HepG2 (cell line): Measurements from ENCODE around the gene OR6S1. TPM values are rescaled to one million over a fixed set of nuclear protein-coding genes. Genes with fewer than 3 reads are reported as not detected.

Experiments
- ATAC-seq: fragments of 200-7000 bp; cut with Tn5 transposase; 3 replicates; pipeline ENCODE4 v1.9.1; 2020; ENCODE audit warnings: mild to moderate bottlenecking, moderate library complexity
- BruUV-seq: library from RNA; stranded (reverse); fragments of 400-500 nt; replicated peaks from 2 replicates; lab custom pipeline; 2021; lab: Mats Ljungman, UMichigan
- CTCF ChIA-PET: fragments of 300-600 bp; formaldehyde crosslinking; extraction: SDS; loops from one replicate; lab custom pipeline; 2021; ENCODE audit warnings: low total read pairs, inconsistent platforms, low intra/inter-chr PET ratio; lab: Yijun Ruan, JAX
- POLR2A ChIA-PET: fragments of 350-600 bp; sonication (Branson Sonifier 250); formaldehyde crosslinking; loops from one replicate; lab custom pipeline; 2020; ENCODE audit warnings: antibody characterized with exemption, inconsistent platforms; lab: Yijun Ruan, JAX
- DNase-seq: peaks from one replicate; pipeline ENCODE4 v3.0.0-alpha.2; 2015; ENCODE audit warnings: low spot score
- FAIRE-seq: peaks from 3 replicates; lab custom pipeline; 2011; peaks lifted over from hg19 to GRCh38; lab: Jason Lieb, UNC
- H2AFZ ChIP-seq: one replicate; pipeline ENCODE4 v1.6.1; 2011; ENCODE audit warnings: low read length, inconsistent platforms
- H3K27ac ChIP-seq: fragments of 300-600 bp; 3 replicates; pipeline ENCODE4 v1.8.0; 2011; ENCODE audit warnings: mixed run types, mild to moderate bottlenecking, mixed read lengths, low read length, inconsistent platforms; ENCODE audit not compliant: insufficient read depth; ENCODE audit errors: extremely low read length
- H3K27me3 ChIP-seq, 2 experiments: fragments of 200-600 bp in 1 of 2; 2 replicates in 1 of 2; 3 replicates in 1 of 2; pipeline versions ENCODE4 v1.6.0 to v1.8.0; 2011; ENCODE audit warnings: low read length in 2 of 2, mild to moderate bottlenecking in 2 of 2, moderate library complexity in 2 of 2, inconsistent platforms in 1 of 2; ENCODE audit not compliant: insufficient read depth in 2 of 2, control insufficient read depth in 1 of 2
- H3K36me3 ChIP-seq, 2 experiments: fragments of 200-600 bp in 1 of 2; replicated peaks in 1 of 2; 2 replicates in 1 of 2; 3 replicates in 1 of 2; pipeline versions ENCODE4 v1.5.1 to v1.8.0; 2011; ENCODE audit warnings: low read length in 2 of 2, inconsistent platforms in 1 of 2; ENCODE audit not compliant: insufficient read depth in 2 of 2, control insufficient read depth in 1 of 2
- H3K4me1 ChIP-seq: 2 replicates; pipeline ENCODE4 v1.5.1; 2012; ENCODE audit warnings: low read length, inconsistent platforms; ENCODE audit not compliant: insufficient read depth
- H3K4me2 ChIP-seq: 2 replicates; pipeline ENCODE4 v1.6.0; 2011; ENCODE audit warnings: low read depth, low read length, inconsistent platforms
- H3K4me3 ChIP-seq, 3 experiments: fragments of 200-600 bp in 1 of 3; sonication (generic), shearing (Covaris generic) in 1 of 3; replicated peaks in 1 of 3; 2 replicates each; pipeline ENCODE4 v1.5.1; 2011 to 2016; ENCODE audit warnings: low read length in 3 of 3, inconsistent platforms in 2 of 3, low read depth in 2 of 3, mild to moderate bottlenecking in 2 of 3, control low read depth in 1 of 3, mixed read lengths in 1 of 3; ENCODE audit not compliant: insufficient read depth in 1 of 3
- H3K79me2 ChIP-seq: one replicate; pipeline ENCODE4 v1.6.1; 2011; ENCODE audit warnings: low read length, inconsistent platforms; ENCODE audit not compliant: insufficient read depth
- H3K9ac ChIP-seq: 2 replicates; pipeline ENCODE4 v1.6.0; 2011; ENCODE audit warnings: mild to moderate bottlenecking, low read depth, low read length, inconsistent platforms; ENCODE audit not compliant: insufficient read depth
- H3K9me3 ChIP-seq: 2 replicates; pipeline ENCODE4 v1.5.1; 2012; ENCODE audit warnings: mild to moderate bottlenecking, low read length
- H4K20me1 ChIP-seq: 2 replicates; pipeline ENCODE4 v1.6.0; 2011; ENCODE audit warnings: inconsistent platforms, mild to moderate bottlenecking, low read length, moderate library complexity; ENCODE audit not compliant: insufficient read depth
- CREM ChIP-seq, 2 experiments: sonication (generic) in 1 of 2; formaldehyde crosslinking in 1 of 2; IDR thresholded peaks; 2 replicates each; pipeline versions ENCODE4 v1.4.0 to v1.6.1; 2016 to 2020; ENCODE audit warnings: antibody characterized with exemption in 1 of 2, mild to moderate bottlenecking in 1 of 2, missing genetic modification reagents in 1 of 2
- GATAD1 ChIP-seq: IDR thresholded peaks from 2 replicates; pipeline ENCODE4 v1.6.1; 2016; ENCODE audit warnings: missing genetic modification reagents, missing compliant biosample characterization
- MYC ChIP-seq: sonication (generic); formaldehyde crosslinking; IDR thresholded peaks from 2 replicates; pipeline ENCODE4 v1.9.0; 2021; ENCODE audit warnings: missing genetic modification reagents, borderline replicate concordance
- NONO ChIP-seq, 2 experiments: fragments of 450-650 bp in 1 of 2; sonication (generic) in 1 of 2; formaldehyde crosslinking in 1 of 2; IDR thresholded peaks in 1 of 2; conservative IDR thresholded peaks in 1 of 2; 2 replicates each; pipeline versions ENCODE4 v1.6.1 to v1.8.0; 2017 to 2022; ENCODE audit warnings: mild to moderate bottlenecking in 1 of 2, missing genetic modification reagents in 1 of 2, moderate library complexity in 1 of 2
- NR2F2 ChIP-seq: IDR thresholded peaks from 2 replicates; pipeline ENCODE4 v1.6.1; 2012; ENCODE audit warnings: low read depth, inconsistent platforms, borderline replicate concordance
- SMC3 ChIP-seq: IDR thresholded peaks from 2 replicates; pipeline ENCODE4 v1.6.1; 2011; ENCODE audit warnings: low read length, improper control_type of control experiment
- TEAD2 ChIP-seq: sonication (generic); formaldehyde crosslinking; IDR thresholded peaks from 2 replicates; pipeline ENCODE4 v1.9.0; 2021; ENCODE audit warnings: missing genetic modification reagents
- ZBTB2 ChIP-seq: sonication (generic); formaldehyde crosslinking; IDR thresholded peaks from 2 replicates; pipeline ENCODE4 v1.8.0; 2022; ENCODE audit warnings: low read depth, missing genetic modification reagents
- ZEB1 ChIP-seq: IDR thresholded peaks from 2 replicates; pipeline ENCODE4 v1.6.1; 2012; ENCODE audit warnings: mild to moderate bottlenecking, low read depth, inconsistent platforms; ENCODE audit not compliant: insufficient replicate concordance
- ZFP37 ChIP-seq: sonication (generic); formaldehyde crosslinking; IDR thresholded peaks from 2 replicates; pipeline ENCODE4 v1.4.0; 2020; ENCODE audit warnings: missing genetic modification reagents, borderline replicate concordance
- ZNF18 ChIP-seq: sonication (generic); formaldehyde crosslinking; IDR thresholded peaks from 2 replicates; pipeline ENCODE4 v1.8.0; 2022; ENCODE audit warnings: mild to moderate bottlenecking, missing genetic modification reagents; ENCODE audit not compliant: insufficient replicate concordance
- ZNF232 ChIP-seq: sonication (generic); formaldehyde crosslinking; IDR thresholded peaks from 2 replicates; pipeline ENCODE4 v1.4.0; 2020; ENCODE audit warnings: missing genetic modification reagents, borderline replicate concordance
- WGBS: methylation state at CpG from one replicate; pipeline ENCODE4 v1.1.6; 2017; ENCODE audit warnings: low lambda C conversion rate; 5-methylcytosine and 5-hydroxymethylcytosine counted together
- in situ Hi-C: cut with HindIII; loops from 2 replicates; pipeline ENCODE4 v1.10.0; 2017; ENCODE audit warnings: low pct_unique_long_range_greater_than_20kb; ENCODE audit not compliant: extremely low pct_ligation_motif_present
- intact Hi-C: fragments of 100-400 bp; cut with micrococcal nuclease; formaldehyde crosslinking; loops from one replicate; pipeline ENCODE4 v1.10.0; 2022; ENCODE audit not compliant: unreplicated experiment
- polyA plus RNA-seq, 8 experiments: library from polyadenylated mRNA; depleted of rRNA in 3 of 8; stranded (reverse) in 7 of 8; unstranded in 1 of 8; fragments of >200 nt; fragmentation: Illumina TruSeq in 4 of 8; extraction: Trizol in 4 of 8; gene quantifications; 2 replicates each; pipeline versions ENCODE4 v1.2.1 to v1.2.3, GENCODE V29; 2011 to 2016; ENCODE audit warnings: low read depth in 4 of 8, missing spikeins in 1 of 8, mixed read lengths in 1 of 8; ENCODE audit not compliant: insufficient read depth in 1 of 8
- total RNA-seq, 5 experiments: library from RNA; depleted of rRNA; stranded (reverse); fragments of >200 nt; fragmentation: Illumina TruSeq; extraction: Trizol; gene quantifications; 2 replicates each; pipeline ENCODE4 v1.2.3, GENCODE V29; 2016; ENCODE audit warnings: low read depth in 1 of 5
- TF ChIP-seq, protein P1 (sequence below), 2 experiments: IDR thresholded peaks; 2 replicates each; pipeline ENCODE4 v1.6.1; 2011 to 2012; ENCODE audit warnings: low read length in 2 of 2, borderline replicate concordance in 1 of 2, low read depth in 1 of 2, mild to moderate bottlenecking in 1 of 2, moderate library complexity in 1 of 2

OR6S1 gene
- total and polyA plus RNA-seq, 2 of the 13 experiments (the other 11 are each of a cell fraction or from before 2014, with no cell fraction given) = 0.09 TPM; not detected in 1

- no peak for TF ChIP-seq ZBTB2 (CRISPR knock-in tag)
- TF ChIP-seq SMC3 = peak; percentile 37; the same call in 1 of the 2 replicates
- no peak for TF ChIP-seq ZFP37
- 0 out of 2 replicates have a peak, but pooled peaks have one; percentile 15 for TF ChIP-seq GATAD1 (CRISPR knock-in tag)
- peak; percentile 84 for TF ChIP-seq ZEB1
- peak; percentile 29; the same call in 1 of the 2 replicates for TF ChIP-seq MYC
These were observed 16.0 kb upstream of the OR6S1 start (continued) for GRCh38 chr14:20657216-20658211.

DNA sequence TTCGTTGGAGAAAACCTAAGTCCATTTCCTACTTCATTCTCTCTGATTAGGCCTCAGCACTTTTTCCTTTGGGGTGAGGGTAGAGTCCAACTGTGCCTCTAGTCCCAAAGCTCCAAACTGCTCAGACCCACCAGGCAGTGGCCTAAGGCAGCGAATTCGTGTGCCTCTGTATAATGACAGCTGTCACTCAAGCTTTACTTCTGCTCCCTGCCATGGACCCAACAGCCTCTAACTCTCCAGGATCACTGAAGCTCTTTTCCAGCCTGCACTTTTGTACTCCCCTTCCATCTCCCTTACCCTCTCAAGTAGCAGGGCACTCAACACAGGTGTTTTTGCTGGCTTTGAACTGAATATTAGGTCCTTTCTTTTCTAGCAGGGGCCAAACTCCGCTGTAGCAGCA, 14.8 kb upstream of the OR6S1 start:
- peaks cover 52% of the 10 kb centered on the region for H3K4me1 ChIP-seq
- FAIRE-seq (no peak), DNase-seq (no peak), ATAC-seq (no peak)
- H2AFZ ChIP-seq = no peak overlapping the region
- H3K27me3 ChIP-seq = peaks cover 0 to 23% of the 10 kb centered on the region in 2 experiments; a peak in 3 of 5 replicates
- no peaks in the 10 kb centered on the region for H3K9me3 ChIP-seq
- in situ Hi-C loops = loop anchor here (5.0 kb wide), 1 partner anchor 36 kb away; no protein-coding TSS in a partner anchor
- no peaks in the 10 kb centered on the region for H3K36me3 ChIP-seq
- intact Hi-C loops = loop anchor here (2.0 kb wide), 2 partner anchors 23 to 199 kb away; no protein-coding TSS in a partner anchor
- no peak overlapping the region for H3K4me3 ChIP-seq
- no peak overlapping the region for H3K4me2 ChIP-seq
- no peaks in the 10 kb centered on the region for H3K79me2 ChIP-seq
- no peaks in the 10 kb centered on the region for H4K20me1 ChIP-seq
- no peak overlapping the region for H3K27ac ChIP-seq
- BruUV-seq = no TSS peak
- ChIA-PET CTCF (no interaction called here), POLR2A (interaction anchor here (2.5 kb wide), 1 partner anchor 26 kb away, joined by 9 read pairs; no protein-coding TSS in a partner anchor)
- no peak overlapping the region for H3K9ac ChIP-seq
- 7% methylated on average over 4 of the region's 4 CpGs for WGBS
- no peak for TF ChIP-seq TEAD2 (CRISPR knock-in tag)
- TF ChIP-seq, protein P1, sequence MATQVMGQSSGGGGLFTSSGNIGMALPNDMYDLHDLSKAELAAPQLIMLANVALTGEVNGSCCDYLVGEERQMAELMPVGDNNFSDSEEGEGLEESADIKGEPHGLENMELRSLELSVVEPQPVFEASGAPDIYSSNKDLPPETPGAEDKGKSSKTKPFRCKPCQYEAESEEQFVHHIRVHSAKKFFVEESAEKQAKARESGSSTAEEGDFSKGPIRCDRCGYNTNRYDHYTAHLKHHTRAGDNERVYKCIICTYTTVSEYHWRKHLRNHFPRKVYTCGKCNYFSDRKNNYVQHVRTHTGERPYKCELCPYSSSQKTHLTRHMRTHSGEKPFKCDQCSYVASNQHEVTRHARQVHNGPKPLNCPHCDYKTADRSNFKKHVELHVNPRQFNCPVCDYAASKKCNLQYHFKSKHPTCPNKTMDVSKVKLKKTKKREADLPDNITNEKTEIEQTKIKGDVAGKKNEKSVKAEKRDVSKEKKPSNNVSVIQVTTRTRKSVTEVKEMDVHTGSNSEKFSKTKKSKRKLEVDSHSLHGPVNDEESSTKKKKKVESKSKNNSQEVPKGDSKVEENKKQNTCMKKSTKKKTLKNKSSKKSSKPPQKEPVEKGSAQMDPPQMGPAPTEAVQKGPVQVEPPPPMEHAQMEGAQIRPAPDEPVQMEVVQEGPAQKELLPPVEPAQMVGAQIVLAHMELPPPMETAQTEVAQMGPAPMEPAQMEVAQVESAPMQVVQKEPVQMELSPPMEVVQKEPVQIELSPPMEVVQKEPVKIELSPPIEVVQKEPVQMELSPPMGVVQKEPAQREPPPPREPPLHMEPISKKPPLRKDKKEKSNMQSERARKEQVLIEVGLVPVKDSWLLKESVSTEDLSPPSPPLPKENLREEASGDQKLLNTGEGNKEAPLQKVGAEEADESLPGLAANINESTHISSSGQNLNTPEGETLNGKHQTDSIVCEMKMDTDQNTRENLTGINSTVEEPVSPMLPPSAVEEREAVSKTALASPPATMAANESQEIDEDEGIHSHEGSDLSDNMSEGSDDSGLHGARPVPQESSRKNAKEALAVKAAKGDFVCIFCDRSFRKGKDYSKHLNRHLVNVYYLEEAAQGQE (IDR thresholded peaks at IDR 0.05; ENCODE audit: borderline replicate concordance in 1 of 2, low read depth in 1 of 2, low read length in 2 of 2) = no peak
- no peak for TF ChIP-seq ZNF232 (CRISPR knock-in tag)
- TF ChIP-seq NR2F2 = no peak
- no peak for TF ChIP-seq CREM (IDR thresholded peaks at IDR 0.05)
- TF ChIP-seq CREM (CRISPR knock-in tag; IDR thresholded peaks at IDR 0.05) = no peak
- no peak for TF ChIP-seq ZNF18 (CRISPR knock-in tag)
- TF ChIP-seq NONO (IDR thresholded peaks at IDR 0.05) = no peak
- TF ChIP-seq NONO (CRISPR knock-in tag; conservative IDR thresholded peaks at IDR 0.05) = no peak
